Measurements from ENCODE around the gene IL17RA.
A peak's percentile ranks its signal among the peaks of the same experiment; 100 is the strongest.
"Not testable (repeated sequence)": the region's sequence is repeated elsewhere in the genome, so short reads cannot be mapped to it uniquely, and the experiment has no call there.

The IL17RA gene

GRCh38 chr22:17143101-17143500 lies 58.3 kb downstream of the IL17RA start:
- Histone ChIP-seq H3K36me3 (ENCODE audit: insufficient read depth, low read length) (no peaks in the 10 kb centered on the region), H3K79me2 (ENCODE audit: insufficient read depth, low read length) (no peaks in the 10 kb centered on the region), H4K20me1 (ENCODE audit: insufficient read depth, low read length) (no peaks in the 10 kb centered on the region; the same call in 1 of the 2 replicates), H3K9ac (ENCODE audit: low read depth, low read length) (no peak overlapping the region), H3K4me2 (ENCODE audit: insufficient read depth, low read length) (no peak overlapping the region), H3K4me1 (ENCODE audit: insufficient read depth, low read length) (no peaks in the 10 kb centered on the region), H3K4me3 (ENCODE audit: low read depth in 1 of 2, low read length in 2 of 2) (no peak overlapping the region), H3K9me3 (ENCODE audit: insufficient read depth, low read length, severe bottlenecking) (no peaks in the 10 kb centered on the region), H2AFZ (ENCODE audit: low read depth, low read length) (no peak overlapping the region), H3K27me3 (ENCODE audit: insufficient read depth, low read length, poor library complexity) (peaks cover 3% of the 10 kb centered on the region), H3K27ac (ENCODE audit: low read length) (no peak overlapping the region)
- DNase-seq (no peak), ATAC-seq (ENCODE audit: insufficient read depth, low read depth) (no peak)
- no peak for TF ChIP-seq CTCF (IDR thresholded peaks at IDR 0.05; ENCODE audit: borderline replicate concordance, extremely low read depth, low read length, poor library complexity, severe bottlenecking)
- TF ChIP-seq EZH2 (IDR thresholded peaks at IDR 0.05; ENCODE audit: borderline replicate concordance, low read depth, low read length, severe bottlenecking) = no peak

GRCh38 chr22:17143826-17144225 lies 59.0 kb downstream of the IL17RA start:
- Histone ChIP-seq H3K9me3 (ENCODE audit: insufficient read depth, low read length, severe bottlenecking) (no peaks in the 10 kb centered on the region), H3K36me3 (ENCODE audit: insufficient read depth, low read length) (no peaks in the 10 kb centered on the region), H3K79me2 (ENCODE audit: insufficient read depth, low read length) (no peaks in the 10 kb centered on the region), H3K4me3 (ENCODE audit: low read depth in 1 of 2, low read length in 2 of 2) (no peak overlapping the region), H3K27me3 (ENCODE audit: insufficient read depth, low read length, poor library complexity) (peaks cover 3% of the 10 kb centered on the region), H3K9ac (ENCODE audit: low read depth, low read length) (no peak overlapping the region), H3K4me1 (ENCODE audit: insufficient read depth, low read length) (no peaks in the 10 kb centered on the region), H2AFZ (ENCODE audit: low read depth, low read length) (no peak overlapping the region), H4K20me1 (ENCODE audit: insufficient read depth, low read length) (no peaks in the 10 kb centered on the region; the same call in 1 of the 2 replicates), H3K27ac (ENCODE audit: low read length) (no peak overlapping the region), H3K4me2 (ENCODE audit: insufficient read depth, low read length) (no peak overlapping the region)
- TF ChIP-seq CTCF (IDR thresholded peaks at IDR 0.05; ENCODE audit: borderline replicate concordance, extremely low read depth, low read length, poor library complexity, severe bottlenecking) (no peak), EZH2 (IDR thresholded peaks at IDR 0.05; ENCODE audit: borderline replicate concordance, low read depth, low read length, severe bottlenecking) (no peak)
- no peak for ATAC-seq (ENCODE audit: insufficient read depth, low read depth)
- DNase-seq = no peak

GRCh38 chr22:17145021-17145680 lies 60.4 kb downstream of the IL17RA start:
- TF ChIP-seq CTCF (IDR thresholded peaks at IDR 0.05; ENCODE audit: borderline replicate concordance, extremely low read depth, low read length, poor library complexity, severe bottlenecking) (no peak), EZH2 (IDR thresholded peaks at IDR 0.05; ENCODE audit: borderline replicate concordance, low read depth, low read length, severe bottlenecking) (no peak)
- H3K4me2 ChIP-seq (ENCODE audit: insufficient read depth, low read length) = no peak overlapping the region
- H3K9ac ChIP-seq (ENCODE audit: low read depth, low read length) = no peak overlapping the region
- H3K27ac ChIP-seq (ENCODE audit: low read length) = no peak overlapping the region
- no peaks in the 10 kb centered on the region; the same call in 1 of the 2 replicates for H4K20me1 ChIP-seq (ENCODE audit: insufficient read depth, low read length)
- H3K36me3 ChIP-seq (ENCODE audit: insufficient read depth, low read length) = no peaks in the 10 kb centered on the region
- H3K79me2 ChIP-seq (ENCODE audit: insufficient read depth, low read length) = no peaks in the 10 kb centered on the region
- H3K27me3 ChIP-seq (ENCODE audit: insufficient read depth, low read length, poor library complexity) = peaks cover 11% of the 10 kb centered on the region
- DNase-seq (no peak), ATAC-seq (ENCODE audit: insufficient read depth, low read depth) (0 out of 3 replicates have a peak, but pooled peaks have one; percentile 17)
- H3K4me1 ChIP-seq (ENCODE audit: insufficient read depth, low read length) = no peaks in the 10 kb centered on the region
- H3K4me3 ChIP-seq (ENCODE audit: low read depth in 1 of 2, low read length in 2 of 2) = no peak overlapping the region
- H2AFZ ChIP-seq (ENCODE audit: low read depth, low read length) = no peak overlapping the region
- H3K9me3 ChIP-seq (ENCODE audit: insufficient read depth, low read length, severe bottlenecking) = no peaks in the 10 kb centered on the region

- not testable (repeated sequence) for DNase-seq; H3K4me2 ChIP-seq (ENCODE audit: insufficient read depth, low read length); H3K9me3 ChIP-seq (ENCODE audit: insufficient read depth, low read length, severe bottlenecking); H3K27ac ChIP-seq (ENCODE audit: low read length); H3K4me3 ChIP-seq (ENCODE audit: low read depth in 1 of 2, low read length in 2 of 2); H3K79me2 ChIP-seq (ENCODE audit: insufficient read depth, low read length); H2AFZ ChIP-seq (ENCODE audit: low read depth, low read length); H3K36me3 ChIP-seq (ENCODE audit: insufficient read depth, low read length); ATAC-seq (ENCODE audit: insufficient read depth, low read depth); H4K20me1 ChIP-seq (ENCODE audit: insufficient read depth, low read length); H3K4me1 ChIP-seq (ENCODE audit: insufficient read depth, low read length); H3K9ac ChIP-seq (ENCODE audit: low read depth, low read length)
- peaks cover 11% of the 10 kb centered on the region for H3K27me3 ChIP-seq (ENCODE audit: insufficient read depth, low read length, poor library complexity)
Observed at GRCh38 chr22:17147458-17147857, 62.7 kb downstream of the IL17RA start.

Measured in DND-41 (cell line).